Gastroesophageal sphincter (tissue), 4 donors: ENCODE measurements around the gene PREP. TPM values are rescaled to one million over a fixed set of nuclear protein-coding genes. Genes with fewer than 3 reads are reported as not detected.
A peak's percentile ranks its signal among the peaks of the same experiment; 100 is the strongest.
"Not testable (repeated sequence)": the region's sequence is repeated elsewhere in the genome, so short reads cannot be mapped to it uniquely, and the experiment has no call there.

Experiments
- ATAC-seq: fragments of 150-250 bp; one replicate; pipeline ENCODE4 v1.9.1; 2016; ENCODE audit warnings: mild to moderate bottlenecking, moderate library complexity
- H3K27ac ChIP-seq, 4 donors: fragments of 200-600 bp; sonication (generic) in 3 of 4; 1 replicate in 3 of 4; 2 replicates in 1 of 4; pipeline ENCODE4 v1.5.1; 2016 to 2019
- H3K27me3 ChIP-seq: fragments of 200-600 bp; sonication (generic); one replicate; pipeline ENCODE4 v1.5.1; 2019
- H3K36me3 ChIP-seq, 2 donors: fragments of 200-600 bp; sonication (generic); one replicate each; pipeline ENCODE4 v1.5.1; 2019; ENCODE audit warnings: control low read depth in 1 of 2
- H3K4me1 ChIP-seq, 3 donors: fragments of 200-600 bp; sonication (generic); 1 replicate in 2 of 3; 2 replicates in 1 of 3; pipeline ENCODE4 v1.5.1; 2016 to 2019; ENCODE audit warnings: control low read depth in 2 of 3
- H3K4me3 ChIP-seq, 2 donors: fragments of 200-600 bp; sonication (generic); one replicate each; pipeline ENCODE4 v1.5.1; 2019; ENCODE audit warnings: mild to moderate bottlenecking in 1 of 2, moderate library complexity in 1 of 2
- H3K9me3 ChIP-seq, 3 donors: fragments of 200-600 bp; sonication (generic); one replicate each; pipeline ENCODE4 v1.5.1; 2017 to 2019; ENCODE audit warnings: control low read depth in 2 of 3
- EP300 ChIP-seq: sonication (generic); formaldehyde crosslinking; IDR thresholded peaks from one replicate; pipeline ENCODE4 v1.6.1; 2017; ENCODE audit warnings: antibody characterized with exemption, mild to moderate bottlenecking
- POLR2A ChIP-seq, 2 donors: fragments of 450-650 bp; IDR thresholded peaks; one replicate each; pipeline ENCODE4 v1.6.1; 2017; ENCODE audit warnings: antibody characterized with exemption in 2 of 2, mild to moderate bottlenecking in 2 of 2, moderate library complexity in 1 of 2
- POLR2AphosphoS5 ChIP-seq: sonication (generic); formaldehyde crosslinking; IDR thresholded peaks from one replicate; pipeline ENCODE4 v1.6.1; 2017; ENCODE audit warnings: antibody characterized with exemption
- WGBS, 2 donors: methylation state at CpG; one replicate each; pipeline ENCODE4 v1.1.5; 2018; ENCODE audit warnings: low coverage in 1 of 2; 5-methylcytosine and 5-hydroxymethylcytosine counted together
- total RNA-seq, 4 donors: library from RNA; depleted of rRNA; stranded (reverse); fragments of >200 nt; gene quantifications; one replicate each; pipeline ENCODE4 v1.1.0, GENCODE V29; 2016
- TF ChIP-seq, protein P1 (sequence below), 4 experiments: fragments of 200-600 bp in 2 of 4; fragments of 450-650 bp in 2 of 4; sonication (generic) in 1 of 4; IDR thresholded peaks; one replicate each; pipeline ENCODE4 v1.5.1; 2017 to 2019; ENCODE audit warnings: antibody characterized with exemption in 4 of 4, mild to moderate bottlenecking in 2 of 4, moderate library complexity in 2 of 4

PREP gene
- total RNA-seq, 4 donors from 2014 or later = 13.9 to 19.8 (median 17.4) TPM

DNA sequence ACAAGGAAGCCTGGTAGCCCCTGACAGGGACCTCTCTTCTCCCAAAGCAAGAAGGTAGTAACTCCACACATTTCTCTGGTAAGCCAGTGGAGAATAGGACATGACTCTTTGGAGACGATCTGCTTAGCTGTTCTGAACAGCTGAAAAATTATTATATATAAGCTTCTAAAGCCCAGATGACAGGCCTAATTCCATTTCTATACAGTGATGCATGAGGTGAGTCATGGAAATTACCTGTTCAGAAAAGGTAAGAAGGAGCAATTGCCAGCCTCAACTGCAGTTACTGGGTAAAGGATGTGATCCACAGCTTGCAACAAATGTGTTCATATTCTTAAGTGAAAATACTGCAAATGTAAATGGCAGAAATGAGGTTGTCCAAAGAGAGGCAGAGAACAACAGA is 54.0 kb downstream of the PREP start:
- Histone ChIP-seq H3K4me3 (no peak overlapping the region), H3K27me3 (no peaks in the 10 kb centered on the region), H3K9me3 (no peaks in the 10 kb centered on the region), H3K4me1 (peaks cover 0 to 18% (median 0%) of the 10 kb centered on the region in 3 donors), H3K27ac (no peak overlapping the region), H3K36me3 (peaks cover 0 to 46% of the 10 kb centered on the region in 2 donors)
- 80 to 100% methylated on average over 1 of the region's 1 CpG for WGBS, 2 donors
- no peak for ATAC-seq
- TF ChIP-seq POLR2AphosphoS5 (no peak), POLR2A (IDR thresholded peaks at IDR 0.05) (no peak), EP300 (no peak)
- TF ChIP-seq, protein P1, sequence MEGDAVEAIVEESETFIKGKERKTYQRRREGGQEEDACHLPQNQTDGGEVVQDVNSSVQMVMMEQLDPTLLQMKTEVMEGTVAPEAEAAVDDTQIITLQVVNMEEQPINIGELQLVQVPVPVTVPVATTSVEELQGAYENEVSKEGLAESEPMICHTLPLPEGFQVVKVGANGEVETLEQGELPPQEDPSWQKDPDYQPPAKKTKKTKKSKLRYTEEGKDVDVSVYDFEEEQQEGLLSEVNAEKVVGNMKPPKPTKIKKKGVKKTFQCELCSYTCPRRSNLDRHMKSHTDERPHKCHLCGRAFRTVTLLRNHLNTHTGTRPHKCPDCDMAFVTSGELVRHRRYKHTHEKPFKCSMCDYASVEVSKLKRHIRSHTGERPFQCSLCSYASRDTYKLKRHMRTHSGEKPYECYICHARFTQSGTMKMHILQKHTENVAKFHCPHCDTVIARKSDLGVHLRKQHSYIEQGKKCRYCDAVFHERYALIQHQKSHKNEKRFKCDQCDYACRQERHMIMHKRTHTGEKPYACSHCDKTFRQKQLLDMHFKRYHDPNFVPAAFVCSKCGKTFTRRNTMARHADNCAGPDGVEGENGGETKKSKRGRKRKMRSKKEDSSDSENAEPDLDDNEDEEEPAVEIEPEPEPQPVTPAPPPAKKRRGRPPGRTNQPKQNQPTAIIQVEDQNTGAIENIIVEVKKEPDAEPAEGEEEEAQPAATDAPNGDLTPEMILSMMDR (IDR thresholded peaks at IDR 0.05) = no peak

DNA sequence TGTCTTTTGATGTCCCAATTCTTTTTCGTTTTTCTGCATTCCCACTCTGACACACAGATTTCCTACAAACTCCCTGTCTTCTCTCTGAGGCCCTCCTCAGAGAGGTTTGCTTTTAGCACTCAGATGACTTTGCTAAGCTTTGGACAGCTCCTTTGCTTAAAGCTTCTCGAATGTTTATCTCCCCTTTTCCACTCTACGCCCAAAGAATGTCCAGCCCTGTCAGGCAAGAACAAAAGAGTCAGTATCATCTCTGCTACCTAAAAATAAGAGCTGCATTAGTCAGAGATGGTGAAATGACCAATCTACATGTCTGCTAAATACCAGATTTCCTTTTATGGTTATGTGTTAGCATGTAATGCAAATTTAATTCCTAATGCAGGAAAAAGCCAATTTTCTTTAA is 56.8 kb downstream of the PREP start:
- WGBS, 2 donors = 14 to 19% methylated on average over 3 of the region's 3 CpGs
- Histone ChIP-seq H3K9me3 (no peaks in the 10 kb centered on the region), H3K27ac (peak overlapping the region; percentile 29 to 56 (median 52)), H3K27me3 (no peaks in the 10 kb centered on the region), H3K4me3 (no peak overlapping the region), H3K36me3 (peaks cover 0 to 28% of the 10 kb centered on the region in 2 donors), H3K4me1 (peaks cover 0 to 18% (median 0%) of the 10 kb centered on the region in 3 donors)
- TF ChIP-seq, protein P1 (IDR thresholded peaks at IDR 0.05) = no peak
- no peak for TF ChIP-seq POLR2AphosphoS5
- no peak for TF ChIP-seq EP300
- no peak for TF ChIP-seq POLR2A (IDR thresholded peaks at IDR 0.05)
- no peak for ATAC-seq

DNA sequence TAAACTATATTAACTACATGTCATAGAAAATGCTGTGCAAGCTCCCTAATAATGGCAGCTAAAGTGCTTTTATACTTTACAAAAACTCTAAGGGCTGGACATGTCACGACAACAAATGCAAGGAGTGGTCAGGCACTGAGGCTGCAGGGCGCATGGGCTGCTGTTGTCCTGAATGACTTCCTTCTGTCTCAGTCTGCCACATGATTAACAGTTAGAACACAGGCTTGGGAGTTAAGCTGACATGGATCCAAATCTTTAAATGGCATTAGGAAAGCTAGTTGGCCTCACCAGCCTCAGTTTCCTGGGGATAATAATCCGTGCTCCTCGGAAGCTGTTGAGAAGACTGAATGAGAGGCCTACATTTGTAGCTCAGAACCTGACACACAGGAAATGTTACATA is 57.4 kb downstream of the PREP start:
- Histone ChIP-seq H3K27ac (peak overlapping the region; percentile 29 to 56 (median 52)), H3K27me3 (no peaks in the 10 kb centered on the region), H3K4me3 (no peak overlapping the region), H3K4me1 (peaks cover 0 to 18% (median 0%) of the 10 kb centered on the region in 3 donors), H3K36me3 (peaks cover 0 to 22% of the 10 kb centered on the region in 2 donors), H3K9me3 (no peaks in the 10 kb centered on the region)
- 54 to 65% methylated on average over 4 of the region's 4 CpGs for WGBS, 2 donors
- TF ChIP-seq EP300 (no peak), POLR2A (IDR thresholded peaks at IDR 0.05) (no peak), POLR2AphosphoS5 (no peak)
- TF ChIP-seq, protein P1 (IDR thresholded peaks at IDR 0.05) = no peak
- no peak for ATAC-seq

DNA sequence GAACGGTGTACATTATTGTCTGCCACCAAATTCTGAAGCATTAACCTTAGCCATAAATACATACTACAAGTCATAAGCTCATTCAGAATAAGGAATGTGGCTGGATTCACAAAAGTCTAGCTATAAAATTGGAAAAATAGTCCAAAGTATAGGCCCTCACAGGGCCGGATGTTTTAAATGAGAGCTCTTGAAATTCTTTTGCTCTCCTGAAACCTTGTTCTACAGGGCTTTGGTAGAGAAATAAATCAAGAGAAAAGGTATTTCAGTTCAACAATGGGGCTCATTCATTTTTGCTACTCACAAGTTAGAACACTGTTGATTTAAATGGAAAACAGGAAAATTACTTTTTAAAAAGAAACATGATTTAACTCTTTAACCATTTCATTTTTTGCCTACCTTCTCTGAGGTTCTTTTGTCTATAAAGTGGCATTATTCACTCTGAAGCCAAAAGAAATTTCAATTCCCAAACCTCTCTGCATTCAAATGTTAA is 58.0 kb downstream of the PREP start:
- Histone ChIP-seq H3K27me3 (no peaks in the 10 kb centered on the region), H3K9me3 (no peaks in the 10 kb centered on the region), H3K36me3 (peaks cover 0 to 21% of the 10 kb centered on the region in 2 donors), H3K4me1 (peaks cover 0 to 18% (median 0%) of the 10 kb centered on the region in 3 donors), H3K27ac (peak overlapping the region in 1 of 4 donors; percentile 55), H3K4me3 (no peak overlapping the region)
- no peak for ATAC-seq
- no peak for TF ChIP-seq POLR2AphosphoS5
- no peak for TF ChIP-seq POLR2A (IDR thresholded peaks at IDR 0.05)
- TF ChIP-seq, protein P1 (IDR thresholded peaks at IDR 0.05) = no peak
- no peak for TF ChIP-seq EP300
- WGBS, 2 donors = 70 to 75% methylated on average over 2 of the region's 2 CpGs

DNA sequence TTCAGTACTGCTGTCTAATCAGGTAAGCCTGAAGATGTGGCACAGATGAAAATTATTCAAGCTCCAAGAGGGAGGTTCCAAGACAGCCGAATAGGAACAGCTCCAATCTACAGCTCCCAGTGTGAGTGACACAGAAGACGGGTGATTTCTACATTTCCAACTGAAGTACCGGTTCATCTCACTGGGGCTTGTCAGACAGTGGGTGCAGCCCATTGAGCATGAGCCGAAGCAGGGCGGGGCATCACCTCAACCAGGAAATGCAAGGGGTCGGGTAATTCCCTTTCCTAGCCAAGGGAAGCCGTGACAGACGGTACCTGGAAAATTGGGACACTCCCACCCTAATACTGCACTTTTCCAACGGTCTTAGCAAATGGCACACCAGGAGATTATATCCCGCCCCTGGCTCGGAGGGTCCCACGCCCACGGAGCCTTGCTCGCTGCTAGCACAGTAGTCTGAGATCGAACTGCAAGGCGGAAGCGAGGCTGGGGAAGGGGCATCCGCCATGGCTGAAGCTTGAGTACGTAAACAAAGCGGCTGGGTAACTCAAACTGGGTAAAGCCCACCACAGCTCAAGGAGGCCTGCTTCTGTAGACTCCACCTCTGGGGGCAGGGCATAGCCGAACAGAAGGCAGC is 64.4 kb downstream of the PREP start:
- H3K27ac ChIP-seq, H3K4me1 ChIP-seq, H3K27me3 ChIP-seq, ATAC-seq, H3K4me3 ChIP-seq, H3K36me3 ChIP-seq, H3K9me3 ChIP-seq: not testable (repeated sequence)
- WGBS, 2 donors = 97 to 98% methylated on average over 7 to 12 of the region's 21 CpGs
